ENCODE data around the gene DBNDD1. TPM values are rescaled to one million over a fixed set of nuclear protein-coding genes. Genes with fewer than 3 reads are reported as not detected.

The DBNDD1 gene
- total RNA-seq (2022; extraction: Qiagen RNA extraction) = 51.4 to 64.5 TPM (median 59.9 TPM) in 5 replicates

GRCh38 chr16:90018652-90019542, at the start of gene DBNDD1:
TSS of gene DBNDD1 (minus strand) at chr16:90019456. CDS start at chr16:90019341, 115 bp downstream.

Other genes starting within 250 kb of the DBNDD1 start
- 28.7 to 35.7 TPM (median 32.1 TPM) in 5 replicates for gene FANCA, start 202.8 kb downstream of the DBNDD1 start, total RNA-seq (2022; extraction: Qiagen RNA extraction)
- 5.5 to 7.7 TPM (median 7.2 TPM) in 5 replicates for gene SPIRE2, start 191.0 kb downstream of the DBNDD1 start, total RNA-seq (2022; extraction: Qiagen RNA extraction)
- 68.0 to 80.0 TPM (median 71.4 TPM) in 5 replicates for gene TCF25, start 145.9 kb downstream of the DBNDD1 start, total RNA-seq (2022; extraction: Qiagen RNA extraction)
- gene MC1R, start 100.6 kb downstream of the DBNDD1 start, total RNA-seq (2022; extraction: Qiagen RNA extraction) = 5.9 to 7.0 TPM (median 6.1 TPM) in 5 replicates
- 209 to 251 TPM (median 243 TPM) in 5 replicates for gene TUBB3, start 96.1 kb downstream of the DBNDD1 start, total RNA-seq (2022; extraction: Qiagen RNA extraction)
- gene DEF8, start 70.7 kb downstream of the DBNDD1 start, total RNA-seq (2022; extraction: Qiagen RNA extraction) = 96.9 to 119 TPM (median 110 TPM) in 5 replicates
- not detected in 5 replicates for gene PRDM7, start 57.9 kb upstream of the DBNDD1 start, total RNA-seq (2022; extraction: Qiagen RNA extraction)